Endothelial cell of umbilical vein (primary cell): Measurements from ENCODE around the gene CCER1. TPM values are rescaled to one million over a fixed set of nuclear protein-coding genes. Genes with fewer than 3 reads are reported as not detected.

Experiments used
- BruUV-seq: library from RNA; stranded (reverse); fragments of 400-500 nt; replicated peaks from 2 replicates; lab custom pipeline; 2021; lab: Mats Ljungman, UMichigan
- CTCF ChIA-PET: fragments of 300-600, 350-600 bp; sonication (Branson Sonifier 250); formaldehyde crosslinking; loops from one replicate; lab custom pipeline; 2021; ENCODE audit warnings: antibody characterized with exemption, inconsistent platforms; lab: Charles Lee
- POLR2A ChIA-PET: fragments of 300-600, 350-600 bp; sonication (Branson Sonifier 250); formaldehyde crosslinking; loops from one replicate; lab custom pipeline; 2021; ENCODE audit warnings: antibody characterized with exemption, inconsistent platforms; lab: Charles Lee
- DNase-seq: peaks from one replicate; pipeline ENCODE4 v3.0.0-alpha.2; 2011; ENCODE audit warnings: low read depth, low spot score
- FAIRE-seq: peaks from 2 replicates; lab custom pipeline; 2011; peaks lifted over from hg19 to GRCh38; lab: Jason Lieb, UNC
- H2AFZ ChIP-seq: 2 replicates; pipeline ENCODE4 v1.6.0; 2012; ENCODE audit warnings: low read depth, low read length, control low read depth, inconsistent platforms
- H3K27ac ChIP-seq: 2 replicates; pipeline ENCODE4 v1.5.1; 2011; ENCODE audit warnings: low read depth, mild to moderate bottlenecking, control low read depth, low read length, moderate library complexity; ENCODE audit not compliant: insufficient read depth
- H3K27me3 ChIP-seq, 2 experiments: 2 replicates each; pipeline versions ENCODE4 v1.6.0 to v1.6.1; 2011; ENCODE audit warnings: low read length in 2 of 2, mixed read lengths in 1 of 2; ENCODE audit not compliant: control insufficient read depth in 2 of 2, insufficient read depth in 2 of 2
- H3K36me3 ChIP-seq, 2 experiments: 2 replicates in 1 of 2; 3 replicates in 1 of 2; pipeline ENCODE4 v1.5.1; 2011; ENCODE audit warnings: low read length in 2 of 2, mild to moderate bottlenecking in 1 of 2, moderate library complexity in 1 of 2; ENCODE audit not compliant: control insufficient read depth in 2 of 2, insufficient read depth in 2 of 2; ENCODE audit errors: extremely low read depth in 1 of 2
- H3K4me1 ChIP-seq: 3 replicates; pipeline ENCODE4 v1.5.1; 2011; ENCODE audit warnings: mild to moderate bottlenecking, low read length; ENCODE audit not compliant: control insufficient read depth, insufficient read depth; ENCODE audit errors: extremely low read depth
- H3K4me2 ChIP-seq: 2 replicates; pipeline ENCODE4 v1.6.1; 2011; ENCODE audit warnings: low read length, control low read depth, mixed read lengths; ENCODE audit not compliant: insufficient read depth
- H3K4me3 ChIP-seq, 3 experiments: fragments of 200-600 bp in 1 of 3; sonication (generic), shearing (Covaris generic) in 1 of 3; replicated peaks in 1 of 3; 2 replicates each; pipeline ENCODE4 v1.5.1; 2011 to 2016; ENCODE audit warnings: control low read depth in 3 of 3, low read length in 3 of 3, mild to moderate bottlenecking in 2 of 3, inconsistent platforms in 1 of 3, low read depth in 1 of 3, moderate library complexity in 1 of 3; ENCODE audit not compliant: insufficient read depth in 1 of 3
- H3K79me2 ChIP-seq: 2 replicates; pipeline ENCODE4 v1.6.0; 2012; ENCODE audit warnings: low read length, inconsistent platforms; ENCODE audit not compliant: control insufficient read depth, insufficient read depth
- H3K9ac ChIP-seq: replicated peaks from 2 replicates; pipeline ENCODE3; 2011; ENCODE audit warnings: low read length, control low read depth; ENCODE audit not compliant: insufficient read depth; ENCODE audit errors: extremely low read depth
- H3K9me1 ChIP-seq: replicated peaks from 3 replicates; pipeline ENCODE4 v1.6.0; 2011; ENCODE audit warnings: mild to moderate bottlenecking, low read length; ENCODE audit not compliant: control insufficient read depth, insufficient read depth; ENCODE audit errors: extremely low read depth
- H3K9me3 ChIP-seq: replicated peaks from 2 replicates; pipeline ENCODE4 v1.5.1; 2012; ENCODE audit warnings: low read length, inconsistent platforms; ENCODE audit not compliant: control insufficient read depth, insufficient read depth
- H4K20me1 ChIP-seq: replicated peaks from 2 replicates; pipeline ENCODE3; 2011; ENCODE audit warnings: mild to moderate bottlenecking, low read length; ENCODE audit not compliant: control insufficient read depth, insufficient read depth; ENCODE audit errors: extremely low read depth
- EZH2 ChIP-seq: IDR thresholded peaks from 2 replicates; pipeline ENCODE4 v1.6.1; 2012; ENCODE audit warnings: borderline replicate concordance, low read depth, mild to moderate bottlenecking, moderate library complexity, low read length, inconsistent platforms; ENCODE audit not compliant: severe bottlenecking
- FOS ChIP-seq: IDR thresholded peaks from 2 replicates; pipeline ENCODE4 v1.6.1; 2011; ENCODE audit warnings: mild to moderate bottlenecking, low read length, moderate library complexity, borderline replicate concordance; ENCODE audit not compliant: insufficient read depth
- GATA2 ChIP-seq: IDR thresholded peaks from 2 replicates; pipeline ENCODE4 v1.7.0; 2011; ENCODE audit warnings: low read depth, mild to moderate bottlenecking, moderate library complexity, mixed read lengths, low read length; ENCODE audit not compliant: insufficient read length, insufficient read depth
- JUN ChIP-seq: IDR thresholded peaks from 2 replicates; pipeline ENCODE4 v1.6.1; 2011; ENCODE audit warnings: borderline replicate concordance, low read depth; ENCODE audit not compliant: insufficient read length, insufficient read depth
- MYC ChIP-seq: IDR thresholded peaks from one replicate; pipeline ENCODE4 v1.6.1; 2011; ENCODE audit warnings: mild to moderate bottlenecking, low read depth, low read length
- POLR2A ChIP-seq: IDR thresholded peaks from 2 replicates; pipeline ENCODE4 v1.6.1; 2012; ENCODE audit warnings: low read depth, mild to moderate bottlenecking, control low read depth, low read length
- POLR2AphosphoS5 ChIP-seq: IDR thresholded peaks from 2 replicates; pipeline ENCODE4 v1.6.1; 2012; ENCODE audit warnings: low read depth, mild to moderate bottlenecking, control low read depth, low read length, moderate library complexity; ENCODE audit not compliant: insufficient read depth
- dilution Hi-C: fragments of 300-500 bp; cut with MboI; formaldehyde crosslinking; loops from one replicate; pipeline ENCODE4 v1.15.0; 2019; ENCODE audit warnings: low sequenced_read_pairs; ENCODE audit not compliant: extremely low pct_ligation_motif_present
- intact Hi-C: fragments of 100-400 bp; cut with micrococcal nuclease; formaldehyde crosslinking; loops from one replicate; pipeline ENCODE4 v1.10.0; 2022
- polyA plus RNA-seq, 4 experiments: library from polyadenylated mRNA; depleted of rRNA in 3 of 4; stranded (reverse) in 3 of 4; unstranded in 1 of 4; fragments of >200 nt; gene quantifications; 2 replicates each; pipeline versions ENCODE4 v1.2.1 to v1.2.3, GENCODE V29; 2011 to 2012; ENCODE audit warnings: missing spikeins in 1 of 4
- total RNA-seq: library from RNA; stranded (reverse); gene quantifications from 2 replicates; pipeline ENCODE4 v1.2.3, GENCODE V29; 2021
- TF ChIP-seq, protein P1 (sequence below): IDR thresholded peaks from 2 replicates; pipeline ENCODE4 v1.6.1; 2011; ENCODE audit not compliant: insufficient read depth, insufficient read length
- TF ChIP-seq, protein P2 (sequence below), 2 donors: IDR thresholded peaks; 1 replicate in 1 of 2; 2 replicates in 1 of 2; pipeline ENCODE4 v1.5.1; 2011; ENCODE audit warnings: low read length in 2 of 2, mild to moderate bottlenecking in 2 of 2, moderate library complexity in 2 of 2, control low read depth in 1 of 2, inconsistent platforms in 1 of 2, low read depth in 1 of 2; ENCODE audit not compliant: insufficient read depth in 1 of 2; ENCODE audit errors: extremely low read depth in 1 of 2

The CCER1 gene
- total and polyA plus RNA-seq, 2 donors (not counting 3 experiments of a cell fraction or from before 2014, with no cell fraction given) = not detected

GRCh38 chr12:91003737-91004136 lies 48.8 kb upstream of the CCER1 start:
- Histone ChIP-seq H3K27ac (no peak overlapping the region), H3K9me1 (no peaks in the 10 kb centered on the region), H3K4me1 (no peaks in the 10 kb centered on the region), H3K36me3 (no peaks in the 10 kb centered on the region), H3K9me3 (no peaks in the 10 kb centered on the region), H3K9ac (no peak overlapping the region), H3K79me2 (no peaks in the 10 kb centered on the region), H3K27me3 (no peaks in the 10 kb centered on the region), H4K20me1 (no peaks in the 10 kb centered on the region), H3K4me3 (no peak overlapping the region), H2AFZ (no peak overlapping the region), H3K4me2 (no peak overlapping the region)
- POLR2A ChIA-PET = no interaction called here
- dilution Hi-C loops (no loop called here), intact Hi-C loops (loop anchor here (5.0 kb wide), 1 partner anchor 314 kb away; no protein-coding TSS in a partner anchor)
- TF ChIP-seq POLR2AphosphoS5 (no peak), FOS (no peak), MYC (no peak), EZH2 (no peak), POLR2A (no peak), GATA2 (no peak), JUN (no peak)
- TF ChIP-seq, protein P1, sequence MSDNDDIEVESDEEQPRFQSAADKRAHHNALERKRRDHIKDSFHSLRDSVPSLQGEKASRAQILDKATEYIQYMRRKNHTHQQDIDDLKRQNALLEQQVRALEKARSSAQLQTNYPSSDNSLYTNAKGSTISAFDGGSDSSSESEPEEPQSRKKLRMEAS = no peak
- TF ChIP-seq, protein P2, sequence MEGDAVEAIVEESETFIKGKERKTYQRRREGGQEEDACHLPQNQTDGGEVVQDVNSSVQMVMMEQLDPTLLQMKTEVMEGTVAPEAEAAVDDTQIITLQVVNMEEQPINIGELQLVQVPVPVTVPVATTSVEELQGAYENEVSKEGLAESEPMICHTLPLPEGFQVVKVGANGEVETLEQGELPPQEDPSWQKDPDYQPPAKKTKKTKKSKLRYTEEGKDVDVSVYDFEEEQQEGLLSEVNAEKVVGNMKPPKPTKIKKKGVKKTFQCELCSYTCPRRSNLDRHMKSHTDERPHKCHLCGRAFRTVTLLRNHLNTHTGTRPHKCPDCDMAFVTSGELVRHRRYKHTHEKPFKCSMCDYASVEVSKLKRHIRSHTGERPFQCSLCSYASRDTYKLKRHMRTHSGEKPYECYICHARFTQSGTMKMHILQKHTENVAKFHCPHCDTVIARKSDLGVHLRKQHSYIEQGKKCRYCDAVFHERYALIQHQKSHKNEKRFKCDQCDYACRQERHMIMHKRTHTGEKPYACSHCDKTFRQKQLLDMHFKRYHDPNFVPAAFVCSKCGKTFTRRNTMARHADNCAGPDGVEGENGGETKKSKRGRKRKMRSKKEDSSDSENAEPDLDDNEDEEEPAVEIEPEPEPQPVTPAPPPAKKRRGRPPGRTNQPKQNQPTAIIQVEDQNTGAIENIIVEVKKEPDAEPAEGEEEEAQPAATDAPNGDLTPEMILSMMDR (IDR thresholded peaks at IDR 0.05; ENCODE audit: extremely low read depth in 1 of 2, insufficient read depth in 1 of 2, low read depth in 1 of 2, low read length in 2 of 2) = no peak
- BruUV-seq = no TSS peak
- FAIRE-seq = no peak
- CTCF ChIA-PET = interaction anchor here (1.7 to 2.4 kb wide), 3 partner anchors 8 to 323 kb away, joined by 3 to 10 read pairs (median 4); no protein-coding TSS in a partner anchor
- no peak for DNase-seq
